Measurements from ENCODE around the gene ITIH4. TPM values are rescaled to one million over a fixed set of nuclear protein-coding genes. Genes with fewer than 3 reads are reported as not detected.
A peak's percentile ranks its signal among the peaks of the same experiment; 100 is the strongest.

ITIH4 gene
- total and polyA plus RNA-seq, 2 of the 13 experiments (the other 11 are each of a cell fraction or from before 2014, with no cell fraction given): 2.7 to 5.3 TPM

GRCh38 chr3:52786330-52787215 lies 43.9 kb downstream of the ITIH4 start (continued):
- no peak for TF ChIP-seq UBTF (CRISPR knock-in tag; IDR thresholded peaks at IDR 0.05)
- no peak for TF ChIP-seq FOSL1 (CRISPR knock-in tag; IDR thresholded peaks at IDR 0.05; ENCODE audit: borderline replicate concordance)
- peak; percentile 66; the same call in 1 of the 2 replicates for TF ChIP-seq HMG20A (CRISPR knock-in tag; IDR thresholded peaks at IDR 0.05; ENCODE audit: borderline replicate concordance)
- TF ChIP-seq FUBP1 (CRISPR knock-in tag; IDR thresholded peaks at IDR 0.05; ENCODE audit: borderline replicate concordance): no peak
- peak; percentile 59; the same call in 1 of the 2 replicates for TF ChIP-seq ARID4A (CRISPR knock-in tag; IDR thresholded peaks at IDR 0.05; ENCODE audit: borderline replicate concordance)
- peak; percentile 65; the same call in 1 of the 2 replicates for TF ChIP-seq SOX5 (CRISPR knock-in tag; IDR thresholded peaks at IDR 0.05; ENCODE audit: borderline replicate concordance)
- TF ChIP-seq ZMYM4 (CRISPR knock-in tag; IDR thresholded peaks at IDR 0.05): peak; percentile 54
- TF ChIP-seq IKZF5 (CRISPR knock-in tag; IDR thresholded peaks at IDR 0.05): no peak
- no peak for TF ChIP-seq PRDM15 (CRISPR knock-in tag; IDR thresholded peaks at IDR 0.05)
- TF ChIP-seq ZNF20 (CRISPR knock-in tag; IDR thresholded peaks at IDR 0.05): no peak

Data from HepG2 (cell line).